NCI-H2107 (cell line): ENCODE results near the gene KLHL8.
"Not testable (repeated sequence)": the region's sequence is repeated elsewhere in the genome, so short reads cannot be mapped to it uniquely, and the experiment has no call there.

Experiments used
- DNase-seq: peaks from one replicate; lab custom pipeline; 2025; lab: John Stamatoyannopoulos, UW

Gene KLHL8

GRCh38 chr4:87228262-87228860 is 7.9 kb upstream of the KLHL8 start:
- DNase-seq: no peak

GRCh38 chr4:87227751-87228151 is 7.3 kb upstream of the KLHL8 start:
- DNase-seq: no peak

- no peak for DNase-seq
Measured at GRCh38 chr4:87225936-87226335, 5.5 kb upstream of the KLHL8 start.

- DNase-seq: no peak
Measured at GRCh38 chr4:87224141-87224923, 3.9 kb upstream of the KLHL8 start.

DNA sequence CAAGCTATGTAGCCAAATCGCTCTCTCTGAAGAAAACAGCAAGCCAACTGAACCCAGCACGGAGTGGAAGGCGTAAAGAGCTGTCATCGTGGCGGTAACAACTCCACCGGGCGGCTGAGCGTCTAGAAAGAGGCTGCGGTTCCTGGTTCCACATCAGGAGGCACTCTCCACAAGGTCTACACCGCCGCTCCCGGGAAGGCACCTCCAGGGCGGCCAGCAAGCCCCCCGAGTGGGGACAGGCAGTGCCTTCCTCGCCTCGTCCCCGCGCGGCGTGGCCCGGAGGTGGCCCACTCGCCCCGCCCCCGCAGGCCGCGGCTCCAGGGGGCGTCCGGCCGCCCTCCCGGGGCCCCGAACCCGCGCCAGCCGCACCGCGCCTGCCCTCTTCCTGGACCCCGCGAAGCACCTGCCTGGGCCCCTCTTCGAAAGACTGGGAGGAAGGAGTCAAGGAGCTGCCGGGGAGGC is 755 bp downstream of the KLHL8 start:
- no peak for DNase-seq

DNA sequence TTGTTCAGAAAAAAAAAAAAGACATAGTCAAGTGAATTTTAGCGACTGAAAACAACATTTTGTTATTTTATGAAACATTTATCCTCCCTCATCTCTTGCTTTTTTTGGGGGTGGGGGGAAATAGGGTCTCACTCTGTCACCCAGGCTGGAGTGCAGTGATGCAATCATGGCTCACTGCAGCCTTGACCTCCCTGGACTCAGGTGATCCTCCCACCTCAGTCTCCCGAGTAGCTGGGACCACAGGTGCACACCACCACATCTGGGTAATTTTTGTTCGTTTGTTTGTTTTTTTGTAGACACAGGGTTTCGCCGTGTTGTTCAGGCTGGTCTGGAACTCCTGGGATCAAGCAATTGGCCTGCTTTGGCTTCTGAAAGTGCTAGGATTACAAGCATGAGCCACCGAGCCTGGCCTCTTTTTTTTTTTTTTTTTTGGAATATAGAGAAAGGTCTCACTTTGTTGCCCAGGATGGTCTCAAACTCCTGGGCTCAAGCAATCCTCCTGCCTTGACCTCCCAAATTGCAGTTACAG is 3.1 kb downstream of the KLHL8 start:
- DNase-seq: not testable (repeated sequence)

DNA sequence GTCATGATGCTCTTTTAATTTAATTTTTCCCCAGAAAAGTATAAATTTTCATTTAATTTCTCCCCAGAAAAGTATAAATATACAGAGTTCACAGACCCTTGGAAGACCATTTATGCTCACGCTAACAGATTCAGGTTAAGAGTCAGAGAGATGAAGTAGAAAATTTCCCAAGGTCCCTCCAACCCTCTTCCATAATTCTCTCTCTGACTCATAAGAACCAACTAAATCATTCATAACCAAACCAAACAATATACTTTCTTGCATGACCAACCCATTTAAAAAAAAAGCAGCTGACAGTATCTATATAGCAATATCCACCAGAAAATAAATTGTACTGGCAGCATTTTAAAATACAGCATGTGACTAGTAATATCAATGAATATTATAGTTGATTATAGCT is 3.9 kb downstream of the KLHL8 start:
- DNase-seq: no peak

- DNase-seq: no peak
Measured at GRCh38 chr4:87213421-87214075, 6.9 kb downstream of the KLHL8 start.

DNA sequence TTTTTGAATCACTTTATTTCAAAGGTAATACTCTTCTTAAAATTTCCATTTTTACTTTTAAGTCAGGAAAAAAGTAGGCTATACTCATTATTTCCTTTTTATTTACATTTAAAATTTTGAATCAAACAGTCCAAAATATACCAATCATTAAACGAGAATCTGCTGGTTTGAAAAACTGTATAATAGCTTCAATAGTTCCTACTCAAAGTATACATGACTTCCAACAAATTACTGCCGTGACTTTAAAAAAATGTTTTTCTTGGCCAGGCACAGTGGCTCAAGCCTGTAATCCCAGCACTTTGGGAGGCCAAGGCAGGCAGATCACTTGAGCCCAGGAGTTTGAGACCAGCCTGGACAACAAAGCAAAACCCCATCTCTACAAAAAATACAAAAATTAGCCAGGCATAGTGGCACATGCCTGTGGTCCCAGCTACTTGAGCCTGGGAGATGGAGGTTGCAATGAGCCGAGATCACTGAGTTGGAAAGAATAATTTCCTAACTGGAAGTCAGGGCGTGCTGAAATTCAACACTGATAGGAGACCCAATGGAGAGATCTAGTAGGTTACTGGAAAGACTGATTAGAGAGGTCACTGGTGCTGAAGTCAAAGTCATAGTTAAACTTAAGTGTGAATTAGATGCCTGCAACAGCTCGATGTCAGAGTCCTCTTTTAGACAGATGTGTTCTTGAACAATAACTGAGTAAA is 9.0 kb downstream of the KLHL8 start:
- DNase-seq: no peak

DNA sequence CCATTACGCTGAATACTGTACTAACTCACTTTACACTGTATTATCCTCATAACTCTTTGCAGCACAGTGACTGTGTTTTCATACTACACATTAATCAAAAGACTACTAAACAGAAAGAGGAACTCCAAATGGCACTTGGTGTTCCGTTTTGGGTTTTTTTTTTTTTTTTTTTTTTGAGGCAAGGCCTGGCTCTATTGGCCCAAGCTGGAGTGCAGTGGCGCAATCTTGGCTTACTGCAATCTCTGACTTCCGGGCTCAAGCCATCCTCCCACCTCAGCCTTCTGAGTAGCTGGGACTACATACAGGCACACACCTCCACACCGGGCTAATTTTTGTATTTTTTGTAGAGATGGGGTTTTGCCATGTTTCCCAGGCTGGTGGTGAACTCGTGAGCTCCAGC is 10.7 kb downstream of the KLHL8 start:
- DNase-seq: no peak

- DNase-seq: no peak
Measured at GRCh38 chr4:87209182-87209581, 11.2 kb downstream of the KLHL8 start.

DNA sequence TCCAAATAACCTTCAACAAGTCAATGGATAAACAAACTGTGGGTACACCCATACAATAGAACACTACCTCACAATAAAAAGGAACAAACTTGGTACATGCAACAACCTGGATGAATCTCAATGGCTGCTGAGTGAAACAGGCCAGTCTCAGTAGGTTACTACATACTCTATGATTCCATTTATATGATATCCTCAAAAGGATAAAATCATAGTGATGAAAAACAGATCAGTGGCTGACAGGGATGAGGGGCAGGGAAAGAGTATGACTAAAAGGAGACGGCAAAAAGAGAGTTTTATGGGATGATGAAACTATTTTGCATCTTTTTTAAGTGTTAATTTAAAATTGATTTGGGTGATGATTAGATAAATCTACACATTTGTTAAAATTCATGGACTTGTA is 15.9 kb downstream of the KLHL8 start:
- DNase-seq: no peak

GRCh38 chr4:87196927-87197326 is 23.5 kb downstream of the KLHL8 start:
- DNase-seq: no peak

DNA sequence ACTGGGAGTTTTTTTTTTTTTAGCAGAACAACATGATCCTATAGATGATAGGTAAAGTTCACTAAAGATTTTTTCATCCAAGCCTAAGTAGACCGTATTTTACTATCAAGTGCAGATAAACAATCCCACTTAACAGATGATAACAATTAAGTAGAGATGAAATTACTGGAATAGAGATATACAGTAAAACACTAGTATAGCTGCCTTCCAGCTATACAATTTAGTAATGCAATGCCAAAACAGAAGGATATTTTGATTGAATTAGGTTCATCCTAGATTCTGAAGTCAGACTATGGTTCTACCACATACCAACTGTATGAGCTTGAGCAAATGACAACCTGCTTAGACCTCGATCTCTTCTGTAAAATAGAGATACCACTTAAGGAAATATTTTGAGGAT is 24.3 kb downstream of the KLHL8 start:
- DNase-seq: no peak

DNA sequence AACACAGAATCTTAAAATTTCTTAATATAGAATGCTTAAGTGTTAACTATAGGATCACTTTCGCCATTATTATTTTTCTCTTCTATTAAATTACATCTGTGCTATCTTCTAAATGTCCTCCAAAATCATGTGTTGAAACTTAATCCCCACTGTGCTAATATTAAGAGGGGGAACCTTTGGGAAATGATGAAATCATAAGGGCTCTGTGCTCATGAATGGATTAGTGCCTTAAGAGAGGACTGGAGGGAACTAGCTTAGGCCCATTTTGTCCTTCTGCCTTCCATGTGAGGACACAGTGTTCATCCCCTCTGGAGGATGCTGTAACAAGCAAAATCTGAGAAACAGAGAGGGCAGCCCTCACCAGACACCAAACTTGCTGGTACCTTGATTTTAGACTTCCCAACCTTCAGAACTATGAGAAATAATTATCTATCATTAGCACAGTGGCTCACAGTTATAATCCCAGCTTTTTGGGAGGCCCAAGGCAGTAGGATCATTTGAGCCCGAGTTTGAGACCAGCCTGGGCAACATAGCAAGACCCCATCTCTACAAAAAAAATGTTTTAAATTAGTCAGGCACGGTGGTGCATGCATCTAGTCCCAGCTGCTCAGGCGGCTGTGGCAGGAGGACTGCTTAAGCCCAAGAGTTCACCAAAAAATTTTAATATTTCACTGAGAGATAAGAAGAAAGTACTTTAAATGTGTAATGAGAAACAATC is 26.3 kb downstream of the KLHL8 start:
- DNase-seq: no peak

DNA sequence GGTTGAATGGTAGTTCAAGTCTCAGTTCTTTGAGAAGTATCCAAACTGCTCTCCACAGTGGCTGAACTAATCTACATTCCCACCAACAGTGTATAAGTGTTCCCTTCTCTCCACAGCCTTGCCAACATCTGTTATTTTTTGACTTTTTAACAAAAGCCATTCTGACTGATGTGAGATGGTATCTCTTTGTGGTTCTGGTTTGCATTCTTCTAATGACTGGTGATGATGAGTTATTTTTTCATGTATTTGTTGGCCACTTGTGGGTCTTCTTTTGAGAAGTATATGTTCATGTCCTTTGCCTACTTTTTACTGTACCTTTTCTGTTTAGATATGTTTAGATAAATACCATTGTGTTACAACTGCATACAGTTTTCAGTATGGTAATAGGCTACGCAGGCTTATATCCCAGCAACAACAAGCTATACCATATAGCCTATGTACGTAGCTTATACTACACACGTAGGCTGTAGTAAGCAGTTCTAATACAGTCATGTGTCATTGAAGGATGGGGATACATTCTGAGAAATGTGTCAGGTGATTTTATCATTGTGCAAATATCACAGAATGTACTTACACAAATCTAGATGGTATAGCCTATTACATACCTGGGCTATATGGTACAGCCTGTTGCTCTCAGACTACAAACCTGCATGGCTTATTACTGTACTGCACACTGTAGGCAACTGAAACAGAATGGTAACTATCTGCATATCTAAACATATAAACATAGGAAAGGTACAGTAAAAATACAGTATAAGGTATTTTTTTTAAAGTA is 28.1 kb downstream of the KLHL8 start:
- no peak for DNase-seq

DNA sequence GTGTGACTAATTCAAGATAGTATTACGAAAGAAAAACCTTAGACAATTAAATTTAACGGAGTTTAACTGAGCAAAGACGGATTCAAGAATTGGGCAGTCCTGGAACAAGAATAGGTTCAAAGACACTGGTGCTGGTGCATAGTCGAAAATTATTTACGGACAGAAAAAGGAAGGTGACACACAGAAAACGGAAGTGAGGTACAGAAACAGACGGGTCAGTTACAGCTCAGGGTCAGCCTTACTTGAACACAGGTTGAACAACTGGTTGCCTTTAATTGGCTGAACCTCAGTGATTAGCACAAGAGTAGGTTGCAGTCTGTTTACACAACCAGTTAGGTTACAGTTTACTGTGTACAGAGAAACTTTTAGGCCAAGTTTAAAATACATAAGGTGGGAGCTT is 31.5 kb downstream of the KLHL8 start:
- no peak for DNase-seq

GRCh38 chr4:87188048-87188447 is 32.4 kb downstream of the KLHL8 start:
- DNase-seq: no peak

- no peak for DNase-seq
Measured at GRCh38 chr4:87185146-87185870, 35.1 kb downstream of the KLHL8 start.

DNA sequence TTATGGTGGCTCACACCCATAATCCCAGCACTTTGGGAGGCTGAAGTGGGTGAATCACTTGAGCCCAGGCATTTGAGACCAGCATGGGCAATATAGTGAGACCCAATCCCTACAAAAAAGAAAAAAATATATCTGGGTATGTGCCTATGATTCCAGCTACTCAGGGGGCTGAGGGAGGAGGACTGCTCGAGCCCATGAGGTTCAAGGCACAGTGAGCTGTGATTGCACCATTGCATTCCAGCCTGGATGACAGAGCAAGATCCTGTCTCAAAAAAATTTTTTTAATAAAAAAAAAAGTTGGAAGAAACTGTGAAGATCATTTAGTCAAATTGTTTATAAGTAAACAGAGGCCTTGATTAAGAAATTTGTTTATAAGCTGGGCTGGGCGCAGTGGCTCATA is 39.7 kb downstream of the KLHL8 start:
- DNase-seq: no peak
